Mammary epithelial cell (primary cell): ENCODE data around the gene FDXR.
"Not testable (repeated sequence)": the region's sequence is repeated elsewhere in the genome, so short reads cannot be mapped to it uniquely, and the experiment has no call there.

ENCODE experiments used
- CTCF ChIP-seq, 2 donors: IDR thresholded peaks in 1 of 2; conservative IDR thresholded peaks in 1 of 2; 2 replicates each; pipeline ENCODE4 v1.5.1; 2011 to 2012; ENCODE audit warnings: inconsistent platforms in 2 of 2, low read length in 2 of 2, mild to moderate bottlenecking in 2 of 2, control low read depth in 1 of 2, low read depth in 1 of 2; ENCODE audit not compliant: insufficient read depth in 1 of 2; ENCODE audit errors: extremely low read depth in 1 of 2
- EZH2 ChIP-seq: IDR thresholded peaks from 2 replicates; pipeline ENCODE4 v1.6.1; 2012; ENCODE audit warnings: low read length, inconsistent platforms, borderline replicate concordance

DNA sequence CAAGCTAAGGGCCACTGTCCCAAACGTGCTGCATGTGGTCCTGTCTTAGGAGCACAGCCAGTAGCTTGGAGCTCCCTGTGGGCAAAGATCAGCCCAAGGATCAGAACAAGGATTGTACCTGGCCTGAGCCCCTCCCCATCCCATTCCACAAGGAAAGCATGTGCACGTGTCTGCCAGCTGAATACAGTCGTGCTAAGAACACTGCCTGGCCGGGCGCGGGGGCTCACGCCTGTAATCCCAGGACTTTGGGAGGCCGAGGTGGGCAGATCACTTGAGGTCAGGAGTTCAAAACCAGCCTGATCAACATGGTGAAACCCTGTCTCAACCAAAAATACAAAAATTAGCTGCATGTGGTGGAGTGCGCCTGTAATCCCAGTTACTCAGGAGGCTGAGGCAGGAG is 2.8 kb downstream of the FDXR start:
- not testable (repeated sequence) for TF ChIP-seq CTCF (conservative IDR thresholded peaks at IDR 0.05 in 1 of 2, IDR thresholded peaks at IDR 0.05 in 1 of 2; ENCODE audit: extremely low read depth in 1 of 2, insufficient read depth in 1 of 2, low read depth in 1 of 2, low read length in 2 of 2); EZH2
